22Rv1 (cell line): ENCODE measurements around the gene TMEM132D.

Experiments used
- CTCF ChIP-seq: fragments of 450-650 bp; IDR thresholded peaks from 2 replicates; pipeline ENCODE4 v1.5.1; 2017; ENCODE audit warnings: mild to moderate bottlenecking
- ZFX ChIP-seq: fragments of 450-650 bp; IDR thresholded peaks from 2 replicates; pipeline ENCODE4 v1.6.1; 2017; ENCODE audit warnings: antibody characterized with exemption, borderline replicate concordance

DNA sequence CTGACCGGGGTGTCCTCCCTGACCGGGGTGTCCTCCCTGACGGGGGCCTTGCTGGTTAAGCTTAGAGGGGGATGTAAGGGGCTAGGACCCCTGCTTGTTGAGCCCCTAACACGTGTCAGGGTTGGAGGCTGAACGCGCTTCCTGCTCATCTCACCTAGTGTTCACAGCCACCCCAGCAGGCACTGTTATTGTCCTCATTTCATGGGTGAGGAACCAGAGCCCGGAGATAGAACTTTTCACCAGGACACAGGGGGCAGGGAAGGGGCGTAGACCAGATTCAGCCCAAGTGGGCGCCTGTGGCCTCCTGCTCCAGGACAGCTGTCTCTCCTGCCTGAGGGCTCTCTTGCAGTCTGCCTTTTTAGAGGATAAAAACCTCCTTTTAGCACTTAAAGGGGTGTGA, 814.2 kb downstream of the TMEM132D start:
- TF ChIP-seq CTCF (no peak), ZFX (no peak)
